Measurements from ENCODE around the gene DHH.
A peak's percentile ranks its signal among the peaks of the same experiment; 100 is the strongest.
"Not testable (repeated sequence)": the region's sequence is repeated elsewhere in the genome, so short reads cannot be mapped to it uniquely, and the experiment has no call there.

DHH gene

GRCh38 chr12:49068879-49069506 lies 25.6 kb downstream of the DHH start:
- DNase-seq, result peak; percentile 74

GRCh38 chr12:49066120-49066519 lies 28.5 kb downstream of the DHH start:
- DNase-seq, result no peak

GRCh38 chr12:49064767-49065152 lies 29.8 kb downstream of the DHH start:
- DNase-seq, result no peak

GRCh38 chr12:49061916-49062315 lies 32.7 kb downstream of the DHH start:
- not testable (repeated sequence) for DNase-seq

- no peak for DNase-seq
These were observed 33.4 kb downstream of the DHH start for GRCh38 chr12:49061157-49061650.

- peak; percentile 98 for DNase-seq
These were observed 34.1 kb downstream of the DHH start, which contains the start of gene KMT2D for GRCh38 chr12:49060237-49061156. Gene KMT2D (minus strand): TSS chr12:49060794. CDS start chr12:49055324, 5,470 bp downstream.

GRCh38 chr12:49059299-49060171 lies 35.1 kb downstream of the DHH start:
- peak; percentile 68 for DNase-seq

GRCh38 chr12:49059045-49059298 lies 35.6 kb downstream of the DHH start:
- DNase-seq, result no peak

- DNase-seq, result peak; percentile 36
These were observed 36.1 kb downstream of the DHH start for GRCh38 chr12:49058366-49059044.

- DNase-seq, result peak; percentile 40
These were observed 36.7 kb downstream of the DHH start for GRCh38 chr12:49057888-49058287.

- DNase-seq, result peak; percentile 39
These were observed 38.4 kb downstream of the DHH start for GRCh38 chr12:49055978-49056754.

GRCh38 chr12:49055092-49055491 lies 39.5 kb downstream of the DHH start:
- DNase-seq, result no peak

- DNase-seq, result no peak
These were observed 40.1 kb downstream of the DHH start for GRCh38 chr12:49054524-49054923.

GRCh38 chr12:49054096-49054495 lies 40.5 kb downstream of the DHH start:
- no peak for DNase-seq

- DNase-seq, result no peak
These were observed 42.0 kb downstream of the DHH start for GRCh38 chr12:49052451-49053208.

- no peak for DNase-seq
These were observed 42.7 kb downstream of the DHH start for GRCh38 chr12:49051777-49052438.

GRCh38 chr12:49051373-49051764 lies 43.2 kb downstream of the DHH start:
- no peak for DNase-seq

- no peak for DNase-seq
These were observed 43.9 kb downstream of the DHH start for GRCh38 chr12:49050507-49051372.

GRCh38 chr12:49049566-49050224 lies 44.9 kb downstream of the DHH start:
- no peak for DNase-seq

All from NCI-H69 (cell line).